HG03354 (cell line): Measurements from ENCODE around the gene BTBD9.

Source experiments
- ATAC-seq: cut with Tn5 transposase; IDR thresholded peaks from one replicate; pipeline ENCODE4 v1.9.1; 2021; ENCODE audit warnings: mild to moderate bottlenecking; ENCODE audit not compliant: unreplicated experiment, poor library complexity, severe bottlenecking

Gene BTBD9

DNA sequence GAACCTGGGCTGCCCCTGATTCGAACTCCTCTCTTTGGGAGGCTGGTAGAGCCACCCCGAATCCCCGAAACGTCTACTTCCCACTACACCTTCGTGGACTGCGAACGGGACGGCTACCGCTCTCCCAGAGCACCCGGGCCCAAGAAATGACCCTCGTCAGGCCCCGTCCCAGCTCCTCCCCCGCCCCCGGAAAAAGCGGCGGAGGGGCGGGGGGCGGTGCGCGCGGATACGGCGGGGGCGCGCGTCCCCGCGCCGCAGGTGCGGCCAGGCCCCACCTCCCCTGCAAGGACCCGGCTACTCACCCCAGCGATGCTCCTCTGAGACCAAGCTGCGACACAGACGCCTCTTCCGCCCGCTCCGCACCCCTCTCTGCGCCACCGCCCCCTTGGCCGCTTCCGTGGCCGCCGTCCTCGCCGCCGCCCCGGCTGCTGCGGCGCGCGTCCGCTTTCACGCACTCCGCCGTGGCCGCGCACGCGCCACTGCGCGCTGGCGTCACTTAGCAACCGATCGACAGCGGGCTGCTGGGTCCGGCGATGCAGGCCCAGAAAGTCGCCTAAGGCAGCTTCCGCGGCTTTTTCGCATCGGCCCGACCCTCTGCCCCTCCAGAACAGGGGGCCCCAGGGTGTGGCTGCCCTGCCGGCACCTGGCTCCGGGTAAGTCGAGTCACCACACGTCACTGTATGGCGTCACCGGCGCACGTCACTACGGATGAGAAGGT, at the start of gene BTBD9:
BTBD9 (minus strand) TSS at position 432 of the 718 bp plus-strand sequence.
- ATAC-seq: peak; percentile 85

DNA sequence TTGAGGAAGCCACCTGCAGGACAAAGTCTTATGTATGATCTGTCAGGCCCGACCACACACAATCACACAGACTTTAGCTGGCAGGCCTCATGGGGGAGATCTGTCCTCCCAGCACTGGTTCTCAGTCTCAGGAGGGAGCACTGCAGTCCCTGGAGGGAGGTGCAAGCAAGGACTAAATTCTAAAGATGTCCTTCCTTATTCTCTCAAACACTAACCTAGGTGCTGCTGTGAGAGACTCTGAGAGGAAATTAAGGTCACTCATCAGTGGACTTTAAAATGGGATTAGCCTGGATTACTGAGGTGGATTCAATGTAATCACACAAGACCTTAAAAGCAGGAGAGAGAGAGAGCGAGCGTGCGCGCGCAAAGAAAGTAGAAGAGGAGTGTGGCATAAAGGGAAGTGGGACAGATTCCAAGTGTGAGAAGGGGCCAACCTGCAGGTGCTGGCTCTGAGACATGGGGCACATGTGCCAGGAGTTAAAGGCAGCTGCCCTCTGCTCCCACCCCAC, 48.9 kb upstream of the BTBD9 start:
- peak; percentile 78 for ATAC-seq

DNA sequence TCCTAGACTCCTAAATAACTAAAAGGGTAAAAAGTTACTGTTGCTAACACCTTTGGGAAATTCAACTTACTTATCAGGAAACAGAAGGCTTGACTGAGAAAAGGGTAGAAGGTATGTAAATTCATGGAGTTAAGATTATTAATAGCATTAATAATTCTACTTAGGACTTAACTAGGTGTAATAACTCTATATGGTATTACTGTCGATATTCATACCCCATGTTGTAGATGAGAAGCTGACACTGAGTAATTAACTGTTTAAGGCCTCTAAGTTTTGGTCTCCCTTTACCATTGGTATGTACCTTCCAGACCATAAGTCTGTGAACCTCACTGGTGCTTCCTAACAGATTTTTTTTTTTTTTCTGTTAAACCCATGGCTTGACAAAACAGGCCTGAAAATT, 47.8 kb upstream of the BTBD9 start:
- ATAC-seq: no peak

DNA sequence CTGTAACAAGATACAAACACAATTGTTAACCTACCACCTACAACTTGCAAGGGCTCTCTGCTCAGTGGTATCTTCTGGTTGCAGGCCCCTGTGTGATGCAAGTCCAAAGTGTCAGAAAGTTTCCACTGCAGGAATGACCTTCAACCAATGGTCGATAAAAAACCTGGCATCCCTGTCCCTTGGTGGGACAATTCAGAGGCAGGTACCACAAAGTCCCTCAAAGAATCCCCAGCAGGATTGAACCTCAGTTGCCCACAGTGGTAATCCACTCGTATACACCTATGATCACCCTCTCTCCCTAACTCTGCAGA, 47.3 kb upstream of the BTBD9 start:
- no peak for ATAC-seq

DNA sequence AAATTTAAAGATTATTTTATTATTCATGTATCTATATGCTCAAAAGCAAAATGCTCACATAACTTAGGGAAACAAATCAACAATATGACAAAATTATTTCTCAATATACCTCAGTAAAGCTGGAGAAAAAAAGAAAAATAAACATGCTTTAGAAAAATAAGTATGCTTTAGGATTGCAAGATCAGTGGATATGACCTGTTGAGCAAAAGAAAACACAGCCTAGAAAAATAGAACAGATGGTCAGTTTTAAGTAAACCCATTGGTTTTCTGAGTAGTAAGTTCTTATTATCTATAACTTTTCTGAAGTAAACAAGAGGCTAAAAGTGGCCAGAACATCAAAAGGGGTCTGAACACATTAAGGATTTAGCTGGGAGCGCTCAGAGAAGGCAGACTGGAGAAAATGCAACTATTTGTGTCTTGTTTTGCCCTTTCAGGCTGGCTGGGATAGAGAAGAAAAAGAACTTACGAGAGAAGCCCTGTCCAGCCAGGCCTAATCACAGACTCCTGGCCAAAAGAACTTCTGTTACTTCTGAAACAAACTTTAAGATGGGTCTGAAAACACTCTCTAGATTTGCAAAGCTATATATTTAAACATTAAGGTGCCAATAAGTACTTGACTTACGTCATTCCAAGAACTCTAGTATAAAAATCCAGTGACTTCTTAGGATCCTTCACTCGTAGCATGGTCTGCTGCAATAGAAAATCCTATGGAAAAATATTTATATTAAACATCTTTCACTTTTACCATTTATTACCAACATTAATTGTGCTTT, 46.7 kb upstream of the BTBD9 start:
- no peak for ATAC-seq

DNA sequence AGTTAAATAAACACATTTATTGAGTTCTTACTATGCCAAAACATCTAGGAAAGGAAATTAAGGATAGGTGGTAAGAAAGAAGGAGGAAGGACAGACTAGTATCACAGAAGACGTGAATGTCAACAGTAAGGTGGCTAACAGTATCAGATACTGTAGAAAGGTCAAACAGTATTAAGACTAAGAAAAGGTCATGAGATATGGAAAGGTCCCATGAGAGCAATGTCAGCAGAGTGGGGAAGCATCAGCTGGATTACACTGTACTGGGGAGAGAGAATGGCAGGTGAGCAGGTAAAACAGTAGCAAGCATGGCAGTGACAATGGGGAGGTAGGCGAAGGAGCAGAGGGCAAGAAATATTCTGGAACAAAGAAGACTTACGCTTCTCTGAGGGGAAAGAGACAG, 45.2 kb upstream of the BTBD9 start:
- ATAC-seq: no peak

DNA sequence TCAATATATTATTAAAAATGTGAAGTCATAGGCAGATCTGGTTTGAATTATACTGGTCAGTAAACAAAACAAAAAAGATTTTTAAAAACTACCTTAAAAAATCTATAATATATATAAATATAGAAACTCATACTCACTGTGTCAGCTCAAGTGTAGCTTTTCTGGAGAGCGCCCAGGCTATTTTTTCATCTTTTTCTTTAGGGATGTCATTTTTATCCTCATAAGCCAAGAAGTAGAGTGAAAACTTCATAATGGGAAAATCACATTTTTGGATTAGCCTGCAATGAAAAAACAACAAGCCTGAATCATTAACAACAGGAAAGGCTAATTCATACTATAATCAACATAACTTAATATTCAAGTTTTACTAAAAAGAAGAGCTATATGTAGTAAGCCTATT, 44.5 kb upstream of the BTBD9 start:
- ATAC-seq: no peak

DNA sequence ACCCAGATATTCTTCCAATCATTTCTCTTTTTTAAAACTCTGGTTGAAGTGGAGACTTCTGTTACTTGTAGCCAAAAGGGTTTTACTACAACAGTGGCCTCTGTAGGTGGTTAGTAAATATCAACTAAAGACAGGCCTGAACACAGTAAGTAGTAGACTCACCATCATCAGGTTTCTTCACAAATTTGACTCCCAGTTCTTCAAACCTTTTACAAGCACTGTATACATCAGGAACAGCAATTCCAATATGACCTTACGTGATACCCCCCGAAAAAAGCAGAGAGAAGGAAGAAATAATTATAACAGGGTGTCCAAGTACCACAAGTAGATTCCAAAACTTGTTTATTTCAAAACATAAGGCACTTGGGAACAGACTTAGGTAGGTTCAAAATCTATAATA, 42.1 kb upstream of the BTBD9 start:
- no peak for ATAC-seq

DNA sequence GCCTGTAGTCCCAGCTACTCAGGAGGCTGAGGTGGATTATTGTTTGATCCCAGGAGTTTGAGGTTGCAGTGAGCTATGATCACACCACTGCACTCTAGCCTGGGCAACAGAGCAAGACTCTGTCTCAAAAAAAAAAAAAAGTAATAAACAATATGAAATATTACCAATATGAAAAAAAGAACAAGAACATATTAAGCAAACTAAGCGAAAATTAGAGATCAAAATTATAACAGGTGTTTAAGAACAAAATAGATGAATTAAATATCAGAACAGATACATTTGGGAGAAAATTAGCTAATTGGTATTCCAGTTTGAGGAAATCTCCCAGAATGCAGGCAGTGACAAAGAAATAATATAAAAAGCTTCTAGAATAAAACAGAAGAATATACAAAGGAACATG, 39.9 kb upstream of the BTBD9 start:
- ATAC-seq: no peak

DNA sequence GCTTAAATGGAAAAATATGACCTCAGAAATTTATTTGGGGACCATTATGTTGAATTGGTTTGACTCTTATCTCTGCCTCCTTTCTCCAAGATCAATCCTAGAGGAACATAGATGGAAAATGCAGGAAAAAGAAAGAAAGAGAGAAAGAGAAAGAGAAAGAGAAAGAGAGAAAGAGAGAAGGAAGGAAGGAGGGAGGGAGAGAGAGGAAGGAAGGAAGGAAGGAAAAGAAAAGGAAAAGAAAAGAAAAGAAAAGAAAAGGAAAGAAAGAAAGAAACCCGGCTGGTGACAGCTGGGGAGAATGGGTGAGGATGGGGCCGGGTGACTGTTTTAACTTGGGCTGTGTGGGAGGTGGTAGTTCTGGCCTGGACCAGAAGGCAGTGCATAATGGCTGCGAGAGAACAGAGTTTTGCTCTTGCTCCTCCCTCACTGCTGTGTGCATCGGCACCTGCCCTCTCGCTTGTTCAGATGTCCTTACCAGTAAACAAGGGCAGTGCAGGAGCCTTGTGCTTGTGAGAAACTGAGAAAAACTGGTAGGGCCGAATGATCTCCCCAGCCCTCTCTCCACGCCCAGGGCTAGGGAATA, 38.5 kb upstream of the BTBD9 start:
- ATAC-seq: no peak

DNA sequence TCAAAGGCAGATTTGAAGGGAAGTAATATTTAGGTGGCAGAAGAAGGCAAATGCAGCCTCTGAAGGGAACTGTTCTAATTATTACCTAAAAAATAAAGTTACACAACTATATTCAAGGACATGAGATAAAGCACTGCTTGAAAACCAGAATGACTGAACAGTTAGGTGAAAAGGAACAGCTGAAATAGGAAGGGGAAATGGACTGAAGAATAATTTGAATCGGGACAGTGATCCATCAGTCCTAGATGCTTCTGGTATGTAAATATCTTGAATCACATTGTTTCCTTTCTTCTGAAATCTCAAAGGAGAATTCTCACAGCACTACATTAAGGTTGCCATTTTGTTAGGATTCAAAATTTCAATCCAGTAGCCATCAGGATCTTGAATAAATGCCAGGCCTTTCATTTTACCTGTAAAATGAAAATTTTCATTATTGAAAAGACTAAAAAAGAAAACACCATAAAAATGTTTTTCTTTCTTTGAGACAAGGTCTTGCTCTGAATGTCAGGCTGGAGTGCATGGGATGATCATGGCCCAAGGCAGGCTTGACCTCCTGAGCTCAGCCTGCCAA, 37.3 kb upstream of the BTBD9 start:
- no peak for ATAC-seq

DNA sequence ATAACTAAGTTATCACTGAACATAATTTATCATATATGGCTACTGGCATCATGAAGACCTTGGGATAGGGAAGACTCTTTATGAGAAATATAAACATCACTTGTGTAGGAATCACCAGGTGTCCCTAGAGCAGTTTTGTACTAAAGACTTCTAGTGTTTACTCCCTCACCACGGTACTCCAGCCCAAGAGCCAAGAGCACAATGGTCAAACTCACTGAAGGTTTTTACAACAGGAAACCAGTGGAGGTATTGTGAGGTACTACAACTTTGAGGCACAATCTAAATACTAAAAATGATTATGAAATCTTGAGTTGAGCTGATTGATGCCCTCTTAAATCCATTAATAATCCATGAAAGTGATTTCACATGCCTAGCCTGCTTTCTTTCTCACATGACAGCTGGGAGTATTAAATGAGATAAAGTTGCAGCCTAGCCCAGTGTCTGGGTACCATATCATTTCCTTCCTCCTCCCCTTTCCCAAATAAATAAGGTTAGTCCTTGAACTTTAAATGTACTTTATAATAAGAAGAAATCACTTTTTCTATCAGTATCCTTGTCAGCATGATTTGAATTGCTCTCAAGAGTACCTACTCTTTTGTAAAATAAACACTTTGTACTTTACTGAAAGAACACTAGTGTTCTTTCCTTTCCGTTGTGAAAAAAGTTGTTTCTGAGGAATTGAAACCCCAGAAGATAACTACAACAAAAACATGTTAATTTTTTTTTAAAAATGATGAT, 36.7 kb upstream of the BTBD9 start:
- ATAC-seq: no peak

DNA sequence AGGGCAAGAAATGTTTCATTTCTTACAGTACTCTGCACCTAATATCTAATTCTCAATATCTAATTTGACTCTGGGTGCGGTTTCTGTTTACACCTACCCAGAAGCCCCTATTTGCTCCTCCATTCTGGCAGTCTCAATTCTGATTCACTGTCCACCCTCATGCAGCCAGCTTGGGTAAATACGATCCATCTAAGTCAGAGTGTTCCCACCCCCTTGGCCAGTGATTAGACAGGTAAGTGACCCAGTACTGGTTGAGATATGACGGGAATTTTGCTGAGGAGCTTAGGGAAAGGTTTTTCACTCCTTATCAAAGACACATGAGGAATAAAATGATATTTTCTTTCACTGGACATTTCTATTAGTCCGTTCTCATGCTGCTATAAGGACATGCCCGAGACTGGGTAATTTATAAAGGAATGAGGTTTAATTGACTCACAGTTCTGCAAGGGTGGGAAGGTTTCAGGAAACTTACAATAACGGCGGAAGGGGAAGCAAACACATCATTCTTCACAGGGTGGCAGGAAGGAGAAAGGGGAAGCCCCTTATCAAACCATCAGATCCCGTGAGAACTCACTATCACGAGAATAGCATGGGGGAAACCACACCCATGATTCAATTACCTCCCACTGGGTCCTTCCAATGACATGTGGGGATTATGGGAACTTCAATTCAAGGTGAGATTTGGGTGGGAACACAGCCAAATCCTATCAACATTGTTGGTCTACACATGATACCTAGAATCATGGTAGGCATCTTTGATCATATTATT, 33.9 kb upstream of the BTBD9 start:
- no peak for ATAC-seq

DNA sequence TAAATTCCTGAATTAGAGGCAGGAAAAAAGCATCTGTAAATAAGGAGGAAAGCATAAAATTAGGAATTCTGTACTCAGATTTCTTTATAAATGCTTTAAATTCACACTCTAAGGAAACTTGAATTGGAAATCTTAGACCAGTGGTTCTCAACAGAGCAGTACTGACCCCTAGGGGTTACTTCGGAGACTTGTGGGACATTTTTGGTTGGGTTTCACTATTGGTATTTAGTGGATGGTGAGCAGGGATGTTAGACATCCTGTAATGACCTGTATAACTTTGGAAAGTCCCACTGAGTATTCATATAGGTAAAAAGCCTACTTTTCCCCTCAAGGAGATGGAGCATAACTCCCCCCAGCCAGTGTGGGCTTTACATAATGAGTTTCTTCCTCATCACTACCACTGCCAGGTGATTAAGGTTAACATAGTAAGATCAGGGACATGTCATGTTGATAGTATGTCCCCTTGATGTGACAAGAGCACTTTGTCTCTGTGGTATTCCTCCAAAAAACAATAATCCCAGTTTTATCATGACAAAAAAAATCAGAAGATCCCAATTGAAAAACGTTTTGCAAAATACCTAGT, 32.2 kb upstream of the BTBD9 start:
- ATAC-seq: peak; percentile 87

DNA sequence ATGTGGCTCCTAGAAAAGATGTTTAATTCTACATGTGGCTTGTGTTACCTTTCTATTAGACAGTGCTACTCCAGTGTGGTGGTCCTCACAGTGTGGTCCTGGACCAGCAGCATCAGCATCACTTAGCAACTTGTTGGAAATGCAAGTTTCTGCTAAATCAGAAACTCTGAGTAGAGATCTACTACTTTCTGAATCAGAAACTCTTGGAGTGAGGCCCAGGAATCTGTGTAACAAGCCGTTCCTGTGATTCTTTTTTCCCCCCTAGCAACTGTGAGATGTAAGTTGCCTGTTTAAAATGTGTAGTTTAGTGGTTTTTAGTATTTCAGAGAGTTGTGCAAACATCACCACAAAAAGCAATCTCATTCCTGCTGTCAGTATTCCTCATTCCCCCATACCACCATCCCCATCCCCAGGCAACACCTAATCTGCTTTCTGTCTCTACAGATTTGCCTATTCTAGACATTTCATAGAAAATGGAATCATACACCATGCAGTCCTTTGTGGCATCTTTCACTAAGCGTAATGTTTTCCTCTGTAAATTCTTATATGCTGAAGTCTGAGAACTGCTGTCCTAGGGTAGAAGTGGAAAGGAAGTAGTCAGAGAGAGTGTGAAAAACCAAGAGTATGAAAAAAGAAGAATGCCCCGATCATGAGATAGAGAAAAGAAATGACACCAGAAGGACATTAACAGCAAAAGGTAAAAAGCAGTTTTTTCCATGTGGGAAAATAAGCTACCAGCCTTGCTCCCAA, 18.9 kb upstream of the BTBD9 start:
- no peak for ATAC-seq

DNA sequence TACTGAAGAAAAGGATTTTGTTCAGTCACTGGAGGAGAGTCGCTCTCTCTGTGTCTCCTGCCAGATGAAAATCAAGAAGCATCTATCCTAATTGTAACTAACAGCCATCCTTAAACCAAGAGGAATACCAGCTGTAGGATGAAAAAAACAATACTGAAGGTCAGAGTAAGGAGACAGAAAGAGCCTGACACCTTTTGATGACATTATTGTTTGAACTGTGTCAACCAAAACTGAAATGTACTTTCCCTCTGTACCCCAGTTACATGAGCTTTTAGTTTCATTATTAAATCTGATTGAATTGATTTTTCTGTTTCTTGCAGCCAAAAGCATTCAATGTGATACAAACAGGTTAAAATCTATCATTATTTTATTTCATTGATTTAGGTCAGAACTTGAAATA, 17.2 kb upstream of the BTBD9 start:
- ATAC-seq: no peak

DNA sequence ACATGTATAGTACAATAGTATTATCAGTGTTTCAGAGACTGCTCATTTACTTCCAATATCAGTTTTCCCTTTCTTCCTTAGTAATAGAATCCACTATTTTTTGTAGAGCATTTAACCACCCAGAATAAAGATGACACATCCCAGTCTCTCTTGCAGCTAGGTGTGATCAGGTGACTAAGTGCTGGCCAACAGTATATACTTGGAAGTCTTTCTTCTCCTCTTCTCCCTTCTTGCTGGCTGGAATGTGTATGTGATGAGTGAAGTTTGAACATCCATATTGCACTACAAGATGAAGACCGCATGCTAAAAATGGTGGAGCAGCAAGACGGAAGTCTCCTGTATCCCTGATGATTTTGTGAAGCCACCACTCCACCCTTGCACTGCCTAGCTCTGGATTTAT, 14.5 kb upstream of the BTBD9 start:
- ATAC-seq: no peak

DNA sequence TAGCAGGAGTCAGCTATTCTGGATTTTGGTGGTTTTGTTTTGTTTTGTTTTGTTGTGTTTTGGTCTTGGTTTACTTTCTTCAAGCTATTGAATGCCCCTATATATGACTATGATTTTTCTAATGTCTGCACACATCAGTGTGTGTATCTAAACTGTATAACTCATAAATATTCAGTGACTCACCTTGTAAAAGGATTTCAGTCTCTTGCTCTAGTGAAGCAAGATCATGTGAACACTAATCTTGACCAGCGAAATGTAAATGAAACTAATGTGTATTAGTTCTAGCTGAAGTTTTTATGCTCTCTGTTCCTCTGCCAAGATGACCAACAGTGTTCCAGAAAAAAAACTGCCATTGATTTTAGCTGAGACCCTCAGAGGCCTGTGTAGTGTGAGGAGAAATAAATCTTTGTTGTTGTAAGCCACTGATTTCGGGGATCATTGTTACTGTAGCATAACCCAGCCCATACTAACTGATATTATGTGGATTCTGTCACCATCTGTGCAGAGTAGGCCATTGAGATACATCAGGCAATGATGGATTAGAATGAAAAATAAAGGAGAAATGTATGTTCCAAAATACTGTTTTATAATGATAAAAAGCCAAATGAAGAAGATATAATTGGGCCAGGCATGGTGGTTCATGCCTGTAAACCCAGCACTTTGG, 11.5 kb upstream of the BTBD9 start:
- no peak for ATAC-seq
